ENCODE measurements around the gene GRN. TPM values are rescaled to one million over a fixed set of nuclear protein-coding genes. Genes with fewer than 3 reads are reported as not detected.
A peak's percentile ranks its signal among the peaks of the same experiment; 100 is the strongest.

GRN gene
- total and polyA plus RNA-seq, 2 of the 13 experiments (the other 11 are each of a cell fraction or from before 2014, with no cell fraction given) = 86.6 to 143 TPM

- peak; percentile 73; the same call in 1 of the 2 replicates for TF ChIP-seq ZSCAN21 (CRISPR knock-in tag; IDR thresholded peaks at IDR 0.05; ENCODE audit: borderline replicate concordance)
- no peak for TF ChIP-seq NR3C1 (CRISPR knock-in tag; IDR thresholded peaks at IDR 0.05)
- peak; percentile 98 for TF ChIP-seq ZFY (CRISPR knock-in tag; IDR thresholded peaks at IDR 0.05)
- no peak for TF ChIP-seq NONO (IDR thresholded peaks at IDR 0.05)
- TF ChIP-seq NONO (CRISPR knock-in tag; conservative IDR thresholded peaks at IDR 0.05) = peak; percentile 34; the same call in 1 of the 2 replicates
- TF ChIP-seq ZNF674 (CRISPR knock-in tag; IDR thresholded peaks at IDR 0.05; ENCODE audit: low read depth) = peak; percentile 93; the same call in 1 of the 2 replicates
- 0 out of 2 replicates have a peak, but pooled peaks have one; percentile 14 for TF ChIP-seq RERE (CRISPR knock-in tag; IDR thresholded peaks at IDR 0.05; ENCODE audit: low read depth)
- no peak for TF ChIP-seq ELK4 (CRISPR knock-in tag; IDR thresholded peaks at IDR 0.05; ENCODE audit: borderline replicate concordance)
- TF ChIP-seq THAP11 (CRISPR knock-in tag; IDR thresholded peaks at IDR 0.05) = peak; percentile 89
- TF ChIP-seq MAZ (IDR thresholded peaks at IDR 0.05; ENCODE audit: borderline replicate concordance, low read depth, low read length) = peak; percentile 99
- peak; percentile 100 for TF ChIP-seq MAZ (CRISPR knock-in tag; IDR thresholded peaks at IDR 0.05; ENCODE audit: low read depth)
- peak; percentile 91; the same call in 1 of the 2 replicates for TF ChIP-seq TMF1 (CRISPR knock-in tag; IDR thresholded peaks at IDR 0.05; ENCODE audit: low read depth)
- TF ChIP-seq HNRNPLL (IDR thresholded peaks at IDR 0.05; ENCODE audit: low read depth, low read length, poor library complexity, severe bottlenecking) = peak; percentile 91
- TF ChIP-seq ERF (CRISPR knock-in tag; IDR thresholded peaks at IDR 0.05) = peak; percentile 90
- TF ChIP-seq JARID2 (CRISPR knock-in tag; IDR thresholded peaks at IDR 0.05; ENCODE audit: insufficient replicate concordance) = no peak
- TF ChIP-seq ELF4 (CRISPR knock-in tag; IDR thresholded peaks at IDR 0.05; ENCODE audit: borderline replicate concordance) = 0 out of 2 replicates have a peak, but pooled peaks have one; percentile 22
- TF ChIP-seq KDM6A (CRISPR knock-in tag; IDR thresholded peaks at IDR 0.05; ENCODE audit: low read depth) = no peak
- no peak for TF ChIP-seq ZNF207 (IDR thresholded peaks at IDR 0.05; ENCODE audit: borderline replicate concordance)
- TF ChIP-seq ZNF326 (CRISPR knock-in tag; IDR thresholded peaks at IDR 0.05; ENCODE audit: borderline replicate concordance) = no peak
- peak; percentile 19; the same call in 1 of the 2 replicates for TF ChIP-seq RFXAP (CRISPR knock-in tag; IDR thresholded peaks at IDR 0.05; ENCODE audit: borderline replicate concordance)
- TF ChIP-seq IRX3 (CRISPR knock-in tag; IDR thresholded peaks at IDR 0.05; ENCODE audit: borderline replicate concordance, low read depth) = peak; percentile 93
- peak; percentile 89; the same call in 1 of the 2 replicates for TF ChIP-seq TGIF2 (CRISPR knock-in tag; IDR thresholded peaks at IDR 0.05)
- TF ChIP-seq ADNP (CRISPR knock-in tag; IDR thresholded peaks at IDR 0.05) = peak; percentile 80; the same call in 1 of the 2 replicates
- TF ChIP-seq MTA1 (CRISPR knock-in tag; IDR thresholded peaks at IDR 0.05; ENCODE audit: borderline replicate concordance) = peak; percentile 2; the same call in 1 of the 2 replicates
- TF ChIP-seq TAF1 (CRISPR knock-in tag; IDR thresholded peaks at IDR 0.05) = peak; percentile 11; the same call in 1 of the 2 replicates
Measured at GRCh38 chr17:44324571-44325275, 20.4 kb upstream of the GRN start, which contains the start of gene SLC25A39 (continued).
